Nephron progenitor cell (in vitro differentiated cells): ENCODE measurements around the gene PRRC2B.

Source experiments
- DNase-seq: peaks from one replicate; pipeline ENCODE4 v3.0.0; 2021
- H3K27ac Mint-ChIP-seq: 2 replicates; pipeline ENCODE4 v1.8.0; 2021; ENCODE audit warnings: mild to moderate bottlenecking, moderate library complexity, mixed read lengths
- H3K27me3 Mint-ChIP-seq: 2 replicates; pipeline ENCODE4 v1.8.0; 2021; ENCODE audit warnings: mild to moderate bottlenecking, low read depth, mixed read lengths; ENCODE audit not compliant: poor library complexity
- H3K36me3 Mint-ChIP-seq: 2 replicates; pipeline ENCODE4 v1.8.0; 2021; ENCODE audit warnings: low read depth, mixed read lengths
- H3K4me1 Mint-ChIP-seq: 2 replicates; pipeline ENCODE4 v1.8.0; 2021; ENCODE audit warnings: mixed read lengths
- H3K4me3 Mint-ChIP-seq: 2 replicates; pipeline ENCODE4 v1.8.0; 2021; ENCODE audit warnings: mild to moderate bottlenecking, moderate library complexity, mixed read lengths
- H3K9me3 Mint-ChIP-seq: 2 replicates; pipeline ENCODE4 v1.8.0; 2021; ENCODE audit warnings: mild to moderate bottlenecking, moderate library complexity, mixed read lengths
- CTCF ChIP-seq: fragments of 200-600 bp; sonication (generic); IDR thresholded peaks from 2 replicates; pipeline ENCODE4 v1.5.0; 2021; ENCODE audit warnings: antibody characterized with exemption

Gene PRRC2B

DNA sequence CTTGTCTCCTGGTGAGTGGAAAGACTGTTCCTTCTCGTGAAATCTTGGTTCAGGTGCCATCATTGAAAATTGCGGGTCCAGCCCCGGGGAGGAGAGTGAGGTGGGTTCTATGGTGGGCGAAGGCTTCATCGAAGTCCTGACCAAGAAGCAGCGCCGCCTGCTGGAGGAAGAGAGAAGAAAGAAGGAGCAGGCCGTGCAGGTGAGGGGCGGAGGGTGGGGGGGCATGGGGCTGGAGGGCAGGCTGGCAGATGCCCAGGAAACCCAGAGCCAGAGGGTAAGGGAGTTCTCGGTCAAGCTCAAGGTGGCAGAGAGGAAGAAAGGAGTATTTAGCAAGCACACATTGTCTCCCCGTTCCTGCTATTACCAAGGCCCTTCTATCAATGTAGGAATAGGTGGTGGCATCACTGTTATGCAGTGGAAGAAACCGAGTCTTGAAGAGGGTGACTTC lies 84.6 kb downstream of the PRRC2B start:
- Mint-ChIP-seq H3K27me3 (peaks cover 7% of the 10 kb centered on the region), H3K4me3 (no peak overlapping the region), H3K36me3 (peaks cover 65% of the 10 kb centered on the region), H3K4me1 (no peaks in the 10 kb centered on the region), H3K27ac (no peak overlapping the region), H3K9me3 (no peaks in the 10 kb centered on the region)
- DNase-seq, result peak; percentile 73
- peak; percentile 56 for TF ChIP-seq CTCF

GRCh38 chr9:131478911-131479310 lies 85.0 kb downstream of the PRRC2B start:
- Mint-ChIP-seq H3K4me1 (no peaks in the 10 kb centered on the region), H3K27ac (peak overlapping the region; percentile 45), H3K36me3 (peaks cover 60% of the 10 kb centered on the region), H3K4me3 (no peak overlapping the region), H3K9me3 (no peaks in the 10 kb centered on the region), H3K27me3 (peaks cover 7% of the 10 kb centered on the region)
- TF ChIP-seq CTCF, result no peak
- no peak for DNase-seq

- Mint-ChIP-seq H3K9me3 (no peaks in the 10 kb centered on the region), H3K36me3 (peaks cover 48% of the 10 kb centered on the region), H3K27me3 (peaks cover 10% of the 10 kb centered on the region), H3K4me3 (no peak overlapping the region), H3K4me1 (no peaks in the 10 kb centered on the region), H3K27ac (no peak overlapping the region)
- TF ChIP-seq CTCF, result no peak
- no peak for DNase-seq
Observed at GRCh38 chr9:131480258-131480657, 86.4 kb downstream of the PRRC2B start.

DNA sequence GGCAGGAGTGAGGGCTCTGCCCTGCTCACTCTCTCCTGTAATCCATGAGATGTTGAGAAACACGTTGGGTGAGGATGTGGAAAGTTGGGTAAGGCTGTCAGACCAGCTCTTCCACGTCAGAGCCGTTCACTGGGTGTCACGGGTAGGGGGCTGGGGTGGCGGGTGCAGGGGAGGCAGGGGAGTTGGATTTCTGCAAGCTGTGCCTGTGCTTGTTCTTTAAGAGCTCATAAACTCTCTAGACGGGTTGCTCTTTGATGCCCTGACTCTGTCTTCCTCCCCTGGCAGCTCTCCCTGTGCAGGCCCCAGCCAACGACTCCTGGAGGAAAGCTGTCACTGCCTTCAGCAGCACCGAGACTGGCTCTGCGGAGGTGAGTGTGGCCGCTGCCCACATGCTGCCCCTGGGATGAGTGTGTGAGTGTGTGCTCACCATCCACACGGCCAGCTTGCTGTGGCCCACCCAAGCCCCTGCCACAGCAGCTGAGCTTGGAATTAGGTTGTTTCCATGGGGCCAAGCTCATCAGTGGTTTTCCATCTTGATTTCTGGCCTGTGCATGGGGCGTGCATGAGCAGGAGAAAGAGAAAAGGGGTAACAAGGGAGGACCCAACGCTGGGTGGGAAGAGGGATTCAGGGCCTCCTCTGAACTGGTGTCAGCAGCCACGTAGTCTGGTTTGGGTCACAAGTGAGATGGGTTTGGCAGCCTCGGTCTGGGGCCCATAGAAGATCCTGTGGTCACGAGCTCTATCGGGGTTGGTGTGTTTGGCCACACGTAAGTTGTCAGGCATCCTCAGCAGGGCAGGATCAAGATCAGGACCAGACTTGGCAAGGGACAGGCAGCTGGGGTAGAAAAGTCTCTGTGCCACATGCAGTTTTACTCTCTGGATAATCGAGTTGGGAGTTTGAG lies 87.8 kb downstream of the PRRC2B start:
- Mint-ChIP-seq H3K27ac (peak overlapping the region; percentile 83), H3K4me3 (no peak overlapping the region), H3K4me1 (no peaks in the 10 kb centered on the region), H3K36me3 (peaks cover 58% of the 10 kb centered on the region), H3K9me3 (no peaks in the 10 kb centered on the region), H3K27me3 (peaks cover 10% of the 10 kb centered on the region)
- no peak for DNase-seq
- TF ChIP-seq CTCF, result no peak

DNA sequence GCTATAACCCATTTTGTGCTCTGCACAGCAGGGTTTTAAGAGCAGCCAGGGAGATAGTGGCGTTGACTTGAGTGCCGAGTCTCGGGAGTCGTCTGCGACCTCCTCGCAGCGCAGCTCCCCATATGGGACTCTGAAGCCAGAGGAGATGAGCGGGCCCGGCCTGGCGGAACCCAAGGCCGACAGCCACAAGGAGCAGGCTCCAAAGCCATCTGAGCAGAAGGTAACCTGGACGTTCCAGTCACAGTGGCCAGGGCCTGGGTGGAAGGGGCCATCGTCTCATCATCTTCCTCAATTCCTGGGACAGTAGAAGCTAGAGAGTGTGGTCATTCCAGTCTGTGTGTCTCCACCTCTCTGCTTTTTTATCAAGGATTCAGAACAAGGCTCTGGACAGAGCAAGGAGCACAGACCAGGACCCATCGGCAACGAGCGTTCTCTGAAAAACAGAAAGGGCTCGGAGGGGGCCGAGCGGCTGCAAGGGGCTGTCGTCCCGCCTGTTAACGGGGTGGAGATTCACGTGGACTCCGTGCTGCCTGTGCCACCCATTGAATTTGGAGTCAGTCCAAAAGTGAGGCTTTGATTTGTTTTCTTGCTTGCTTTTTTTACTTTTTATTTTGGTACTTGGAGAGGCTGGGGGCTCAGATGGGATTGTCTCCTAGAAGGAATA lies 88.6 kb downstream of the PRRC2B start:
- Mint-ChIP-seq H3K4me1 (no peaks in the 10 kb centered on the region), H3K36me3 (peaks cover 65% of the 10 kb centered on the region), H3K27me3 (peaks cover 10% of the 10 kb centered on the region), H3K9me3 (no peaks in the 10 kb centered on the region), H3K27ac (peak overlapping the region; percentile 83), H3K4me3 (no peak overlapping the region)
- no peak for DNase-seq
- TF ChIP-seq CTCF, result no peak
